ENCODE results near the gene HILPDA.

Gene HILPDA

DNA sequence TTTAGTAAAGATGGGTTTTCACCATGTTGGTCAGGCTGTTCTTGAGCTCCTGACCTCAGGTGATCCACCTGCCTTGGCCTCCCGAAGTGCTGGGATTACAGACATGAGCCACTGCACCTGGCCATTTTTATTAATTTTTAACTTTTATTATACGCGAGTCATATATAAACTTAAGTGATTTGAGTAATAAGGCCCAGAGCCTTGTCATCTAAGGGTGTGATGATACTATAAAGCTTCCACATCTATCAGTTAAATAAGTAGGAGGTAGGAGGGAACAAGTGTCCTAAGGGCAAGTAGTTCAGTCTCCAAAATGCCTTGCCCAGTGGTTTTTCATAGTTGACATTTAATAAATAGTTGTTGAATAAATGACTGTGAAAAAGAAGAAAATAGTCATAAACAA is 13.3 kb upstream of the HILPDA start:
- TF ChIP-seq, protein P1, sequence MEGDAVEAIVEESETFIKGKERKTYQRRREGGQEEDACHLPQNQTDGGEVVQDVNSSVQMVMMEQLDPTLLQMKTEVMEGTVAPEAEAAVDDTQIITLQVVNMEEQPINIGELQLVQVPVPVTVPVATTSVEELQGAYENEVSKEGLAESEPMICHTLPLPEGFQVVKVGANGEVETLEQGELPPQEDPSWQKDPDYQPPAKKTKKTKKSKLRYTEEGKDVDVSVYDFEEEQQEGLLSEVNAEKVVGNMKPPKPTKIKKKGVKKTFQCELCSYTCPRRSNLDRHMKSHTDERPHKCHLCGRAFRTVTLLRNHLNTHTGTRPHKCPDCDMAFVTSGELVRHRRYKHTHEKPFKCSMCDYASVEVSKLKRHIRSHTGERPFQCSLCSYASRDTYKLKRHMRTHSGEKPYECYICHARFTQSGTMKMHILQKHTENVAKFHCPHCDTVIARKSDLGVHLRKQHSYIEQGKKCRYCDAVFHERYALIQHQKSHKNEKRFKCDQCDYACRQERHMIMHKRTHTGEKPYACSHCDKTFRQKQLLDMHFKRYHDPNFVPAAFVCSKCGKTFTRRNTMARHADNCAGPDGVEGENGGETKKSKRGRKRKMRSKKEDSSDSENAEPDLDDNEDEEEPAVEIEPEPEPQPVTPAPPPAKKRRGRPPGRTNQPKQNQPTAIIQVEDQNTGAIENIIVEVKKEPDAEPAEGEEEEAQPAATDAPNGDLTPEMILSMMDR (IDR thresholded peaks at IDR 0.05; ENCODE audit: borderline replicate concordance, control extremely low read depth, extremely low read depth, insufficient read depth, missing control alignments), result no peak
- no peak for DNase-seq (ENCODE audit: low spot score)
- in situ Hi-C loops (cut with MboI; ENCODE audit: low sequenced_read_pairs, unreplicated experiment), result no loop called here

DNA sequence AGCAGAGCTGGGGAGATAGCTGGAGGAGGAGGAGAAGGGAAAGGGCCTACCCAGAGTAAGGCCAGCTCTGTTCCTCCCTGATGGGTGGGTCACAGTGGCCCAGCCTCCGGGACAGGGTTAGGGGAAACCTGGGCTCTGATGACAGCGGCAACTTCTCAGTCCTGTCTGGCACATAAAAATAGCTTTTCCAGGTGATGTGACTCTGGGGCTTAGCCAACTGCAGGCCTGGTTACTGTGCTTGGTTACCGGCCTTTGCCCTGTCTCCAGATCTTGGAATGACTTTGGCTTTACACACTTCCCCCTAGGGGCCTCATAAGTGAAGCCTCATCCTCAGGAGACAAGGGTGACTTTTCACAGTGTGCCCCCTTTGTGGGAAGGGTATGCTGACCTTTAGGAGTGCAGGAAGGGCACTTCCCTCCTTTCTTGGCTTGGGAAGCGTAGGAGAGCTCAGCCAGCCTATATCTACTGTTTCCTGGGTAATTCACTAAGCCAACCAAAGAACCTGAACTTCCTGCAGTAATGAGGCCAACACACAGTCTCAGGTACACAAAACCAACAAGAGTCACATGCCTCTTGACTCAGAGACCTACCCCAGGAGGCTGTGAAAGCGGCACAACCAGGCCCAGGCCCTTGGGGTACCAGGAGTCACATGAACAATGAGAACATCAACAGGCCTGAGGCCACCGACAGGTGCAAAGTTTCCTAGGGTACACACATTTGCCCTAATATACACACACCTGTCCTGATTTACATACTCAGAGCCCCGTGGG is 11.7 kb upstream of the HILPDA start:
- TF ChIP-seq, protein P1 (IDR thresholded peaks at IDR 0.05; ENCODE audit: borderline replicate concordance, control extremely low read depth, extremely low read depth, insufficient read depth, missing control alignments), result no peak
- in situ Hi-C loops (cut with MboI; ENCODE audit: low sequenced_read_pairs, unreplicated experiment), result no loop called here
- DNase-seq (ENCODE audit: low spot score), result no peak

DNA sequence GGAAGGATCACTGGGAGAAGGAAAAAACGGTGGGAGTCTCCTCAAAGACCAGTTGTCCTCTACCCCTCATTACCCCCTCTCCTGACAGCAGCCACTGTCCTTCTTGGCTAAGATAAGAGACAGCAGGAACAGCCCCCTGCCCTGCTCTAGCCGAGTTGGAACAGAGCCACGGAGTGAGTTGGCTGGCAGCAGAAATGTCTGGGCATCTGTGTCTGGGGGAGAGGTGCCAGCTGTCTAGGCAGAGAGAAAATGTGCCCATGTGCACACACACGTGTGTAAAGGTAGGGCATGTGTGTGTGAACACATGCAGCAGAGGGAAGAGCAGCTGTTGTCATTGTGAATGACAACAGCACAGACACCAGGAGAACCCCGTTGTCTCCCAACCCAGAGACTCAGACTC is 9.4 kb upstream of the HILPDA start:
- TF ChIP-seq, protein P1 (IDR thresholded peaks at IDR 0.05; ENCODE audit: borderline replicate concordance, control extremely low read depth, extremely low read depth, insufficient read depth, missing control alignments), result no peak
- DNase-seq (ENCODE audit: low spot score), result no peak
- in situ Hi-C loops (cut with MboI; ENCODE audit: low sequenced_read_pairs, unreplicated experiment), result no loop called here

DNA sequence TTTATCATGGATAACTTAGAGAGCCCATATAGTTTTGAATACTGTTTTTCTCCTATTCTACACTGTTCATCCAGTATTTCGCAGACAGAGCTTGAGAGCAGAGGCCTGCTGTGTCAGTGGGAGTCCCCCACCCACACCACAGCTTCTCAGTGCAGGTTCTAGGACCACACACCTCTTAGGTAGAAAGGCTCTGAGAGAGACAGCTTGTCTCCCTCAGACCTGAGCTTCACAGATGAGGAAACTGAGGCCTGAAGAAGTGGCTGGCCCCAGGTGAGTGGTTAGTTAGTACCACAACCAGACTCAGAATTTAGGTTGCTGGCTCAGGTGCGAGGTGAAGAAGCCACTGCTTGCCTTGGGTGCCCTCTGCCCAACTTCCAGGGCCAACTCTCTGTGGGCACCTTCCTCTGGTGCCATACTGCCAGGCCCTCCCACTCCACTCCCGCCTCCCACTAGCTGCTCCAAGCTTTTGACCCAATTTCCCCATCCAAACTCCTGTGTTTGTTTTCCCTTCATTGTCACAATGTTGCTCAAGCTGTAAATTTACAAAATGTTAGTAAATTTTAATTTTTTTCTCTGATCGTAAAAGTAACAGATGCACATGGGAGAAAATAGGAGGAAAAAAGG is 7.6 kb upstream of the HILPDA start:
- no peak for DNase-seq (ENCODE audit: low spot score)
- in situ Hi-C loops (cut with MboI; ENCODE audit: low sequenced_read_pairs, unreplicated experiment), result no loop called here
- TF ChIP-seq, protein P1 (IDR thresholded peaks at IDR 0.05; ENCODE audit: borderline replicate concordance, control extremely low read depth, extremely low read depth, insufficient read depth, missing control alignments), result no peak

DNA sequence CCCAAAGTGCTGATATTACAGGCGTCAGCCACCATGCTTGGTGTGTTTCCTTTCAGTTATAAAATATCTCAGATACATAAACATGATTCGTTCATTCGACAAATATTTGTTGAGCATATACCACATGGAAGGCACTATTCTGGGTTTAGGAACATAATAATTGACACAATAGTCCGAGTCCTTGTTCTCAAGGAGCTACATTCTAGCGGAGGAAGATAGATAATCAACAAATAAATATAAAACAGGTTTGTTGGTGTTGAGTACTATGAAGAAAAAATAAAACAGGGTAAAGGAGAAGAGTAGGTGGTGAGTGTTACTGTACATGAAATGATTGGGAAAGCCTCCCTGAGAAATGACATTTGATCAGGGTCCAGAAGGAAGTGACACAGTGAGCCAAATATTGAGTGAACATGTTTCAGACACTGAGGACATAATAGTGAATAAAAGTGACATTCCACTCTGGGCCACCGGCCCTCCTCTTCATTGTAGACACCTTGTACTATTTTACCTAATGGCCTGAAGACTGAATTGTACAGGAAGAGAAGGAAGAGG is 6.9 kb upstream of the HILPDA start:
- in situ Hi-C loops (cut with MboI; ENCODE audit: low sequenced_read_pairs, unreplicated experiment), result no loop called here
- TF ChIP-seq, protein P1 (IDR thresholded peaks at IDR 0.05; ENCODE audit: borderline replicate concordance, control extremely low read depth, extremely low read depth, insufficient read depth, missing control alignments), result no peak
- DNase-seq (ENCODE audit: low spot score), result no peak

DNA sequence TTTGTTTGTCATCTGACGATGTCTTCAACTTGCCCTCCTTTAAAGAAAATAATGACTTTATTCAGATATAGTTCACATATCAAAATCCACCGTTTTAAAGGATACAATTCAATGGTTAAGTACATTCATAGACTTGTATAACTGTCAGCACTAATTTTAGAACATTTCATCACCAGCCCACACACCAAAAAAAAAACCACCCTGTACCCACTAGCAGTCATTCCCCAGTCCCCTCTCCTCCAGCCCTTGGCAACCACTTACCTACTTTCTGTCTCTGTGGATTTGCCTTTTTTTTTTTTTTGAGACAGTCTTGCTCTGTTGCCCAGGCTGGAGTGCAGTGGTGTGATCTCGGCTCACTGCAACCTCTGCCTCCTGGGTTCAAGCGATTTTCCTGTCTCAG is 5.3 kb upstream of the HILPDA start:
- no peak for DNase-seq (ENCODE audit: low spot score)
- TF ChIP-seq, protein P1 (IDR thresholded peaks at IDR 0.05; ENCODE audit: borderline replicate concordance, control extremely low read depth, extremely low read depth, insufficient read depth, missing control alignments), result no peak
- in situ Hi-C loops (cut with MboI; ENCODE audit: low sequenced_read_pairs, unreplicated experiment), result no loop called here
